ENCODE results near the gene SNAI1.

SNAI1 gene

GRCh38 chr20:50015636-50015992 lies 32.8 kb downstream of the SNAI1 start:
- H3K4me3 ChIP-seq (ENCODE audit: low read depth, low read length): peak overlapping the region; percentile 27
- peak; percentile 35 for DNase-seq

GRCh38 chr20:50015993-50016770 lies 33.4 kb downstream of the SNAI1 start:
- H3K4me1 ChIP-seq: peaks cover 33% of the 10 kb centered on the region
- peak overlapping the region; percentile 27 for H3K4me3 ChIP-seq (ENCODE audit: low read depth, low read length)
- no peaks in the 10 kb centered on the region for H3K36me3 ChIP-seq
- H3K9me3 ChIP-seq: no peaks in the 10 kb centered on the region
- TF ChIP-seq, protein P1, sequence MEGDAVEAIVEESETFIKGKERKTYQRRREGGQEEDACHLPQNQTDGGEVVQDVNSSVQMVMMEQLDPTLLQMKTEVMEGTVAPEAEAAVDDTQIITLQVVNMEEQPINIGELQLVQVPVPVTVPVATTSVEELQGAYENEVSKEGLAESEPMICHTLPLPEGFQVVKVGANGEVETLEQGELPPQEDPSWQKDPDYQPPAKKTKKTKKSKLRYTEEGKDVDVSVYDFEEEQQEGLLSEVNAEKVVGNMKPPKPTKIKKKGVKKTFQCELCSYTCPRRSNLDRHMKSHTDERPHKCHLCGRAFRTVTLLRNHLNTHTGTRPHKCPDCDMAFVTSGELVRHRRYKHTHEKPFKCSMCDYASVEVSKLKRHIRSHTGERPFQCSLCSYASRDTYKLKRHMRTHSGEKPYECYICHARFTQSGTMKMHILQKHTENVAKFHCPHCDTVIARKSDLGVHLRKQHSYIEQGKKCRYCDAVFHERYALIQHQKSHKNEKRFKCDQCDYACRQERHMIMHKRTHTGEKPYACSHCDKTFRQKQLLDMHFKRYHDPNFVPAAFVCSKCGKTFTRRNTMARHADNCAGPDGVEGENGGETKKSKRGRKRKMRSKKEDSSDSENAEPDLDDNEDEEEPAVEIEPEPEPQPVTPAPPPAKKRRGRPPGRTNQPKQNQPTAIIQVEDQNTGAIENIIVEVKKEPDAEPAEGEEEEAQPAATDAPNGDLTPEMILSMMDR (IDR thresholded peaks at IDR 0.05; ENCODE audit: low read depth, low read length): no peak
- no peaks in the 10 kb centered on the region for H3K27me3 ChIP-seq
- peak; percentile 96 for DNase-seq

More at GRCh38 chr20:50015636-50015992, 32.8 kb downstream of the SNAI1 start:
- TF ChIP-seq, protein P1 (IDR thresholded peaks at IDR 0.05; ENCODE audit: low read depth, low read length): no peak
- Histone ChIP-seq H3K9me3 (no peaks in the 10 kb centered on the region), H3K27me3 (no peaks in the 10 kb centered on the region), H3K36me3 (no peaks in the 10 kb centered on the region), H3K4me1 (peaks cover 33% of the 10 kb centered on the region)

GRCh38 chr20:50017160-50017559 lies 34.4 kb downstream of the SNAI1 start:
- no peaks in the 10 kb centered on the region for H3K9me3 ChIP-seq
- no peak overlapping the region for H3K4me3 ChIP-seq (ENCODE audit: low read depth, low read length)
- peak; percentile 42 for DNase-seq
- no peaks in the 10 kb centered on the region for H3K36me3 ChIP-seq
- peaks cover 30% of the 10 kb centered on the region for H3K4me1 ChIP-seq
- H3K27me3 ChIP-seq: no peaks in the 10 kb centered on the region
- TF ChIP-seq, protein P1 (IDR thresholded peaks at IDR 0.05; ENCODE audit: low read depth, low read length): no peak

DNA sequence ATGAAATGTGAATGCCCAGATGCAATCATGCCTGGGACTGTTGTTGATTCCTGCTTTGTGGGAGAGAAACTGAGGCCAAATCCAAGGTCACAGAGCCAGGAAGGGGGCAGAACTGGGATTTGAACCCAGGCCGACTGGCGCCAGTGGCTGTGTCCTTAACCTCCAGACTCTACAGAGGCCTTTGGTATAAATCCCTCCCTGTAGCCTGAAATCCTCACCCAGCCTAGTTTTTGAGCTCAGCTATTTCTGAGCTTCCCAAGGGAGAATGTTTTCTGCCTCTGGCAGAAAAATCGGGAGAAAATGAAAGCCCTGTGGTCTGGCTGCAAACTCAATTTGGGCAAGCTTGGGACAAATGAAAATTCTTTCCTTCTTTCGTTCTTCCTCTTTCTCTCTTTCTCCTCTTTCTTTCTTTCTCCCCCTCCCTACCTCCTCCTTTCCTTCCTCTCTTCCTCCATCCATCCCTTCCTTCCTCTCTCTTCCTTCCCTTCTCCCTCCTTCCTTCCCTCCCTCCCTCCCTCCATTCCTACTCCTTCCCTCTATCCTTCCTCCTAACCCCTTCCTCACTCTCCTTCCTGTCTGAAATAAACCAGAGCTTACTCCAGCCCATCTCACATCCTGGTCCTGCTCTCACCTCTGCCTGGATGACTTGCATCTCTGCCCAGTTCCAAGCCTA lies 34.9 kb downstream of the SNAI1 start:
- no peaks in the 10 kb centered on the region for H3K9me3 ChIP-seq
- peaks cover 25% of the 10 kb centered on the region for H3K4me1 ChIP-seq
- no peaks in the 10 kb centered on the region for H3K36me3 ChIP-seq
- H3K27me3 ChIP-seq: no peaks in the 10 kb centered on the region
- no peak for DNase-seq
- TF ChIP-seq, protein P1 (IDR thresholded peaks at IDR 0.05; ENCODE audit: low read depth, low read length): no peak
- no peak overlapping the region for H3K4me3 ChIP-seq (ENCODE audit: low read depth, low read length)

- TF ChIP-seq, protein P1 (IDR thresholded peaks at IDR 0.05; ENCODE audit: low read depth, low read length): no peak
- Histone ChIP-seq H3K4me1 (peaks cover 13% of the 10 kb centered on the region), H3K27me3 (no peaks in the 10 kb centered on the region), H3K36me3 (no peaks in the 10 kb centered on the region), H3K9me3 (no peaks in the 10 kb centered on the region), H3K4me3 (ENCODE audit: low read depth, low read length) (no peak overlapping the region)
- no peak for DNase-seq
These were observed 36.9 kb downstream of the SNAI1 start for GRCh38 chr20:50019466-50020256.
